Prostate gland (tissue), 2 donors: ENCODE measurements around the gene PRR5L. TPM values are rescaled to one million over a fixed set of nuclear protein-coding genes. Genes with fewer than 3 reads are reported as not detected.

Experiments used
- DNase-seq: peaks from one replicate; pipeline ENCODE4 v3.0.0-alpha.2; 2019; ENCODE audit warnings: low spot score
- H3K27ac ChIP-seq, 2 donors: fragments of 200-600 bp; sonication (generic); 2 replicates each; pipeline ENCODE4 v1.5.1; 2017 to 2019
- H3K27me3 ChIP-seq: fragments of 200-600 bp; sonication (generic); replicated peaks from 2 replicates; pipeline ENCODE4 v1.5.1; 2019; ENCODE audit not compliant: insufficient read depth
- H3K36me3 ChIP-seq, 2 donors: fragments of 200-600 bp; sonication (generic); 1 replicate in 1 of 2; 2 replicates in 1 of 2; pipeline versions ENCODE4 v1.5.1 to v1.8.1; 2017 to 2019
- H3K4me1 ChIP-seq: fragments of 200-600 bp; sonication (generic); replicated peaks from 2 replicates; pipeline ENCODE4 v1.5.1; 2019
- H3K4me3 ChIP-seq, 2 donors: fragments of 200-600 bp; sonication (generic); 2 replicates each; pipeline ENCODE4 v1.5.1; 2017 to 2019
- H3K9me3 ChIP-seq: fragments of 200-600 bp; sonication (generic); 2 replicates; pipeline ENCODE4 v1.5.1; 2017
- POLR2A ChIP-seq: fragments of 450-650 bp; IDR thresholded peaks from one replicate; pipeline ENCODE4 v1.6.1; 2016; ENCODE audit warnings: antibody characterized with exemption, mild to moderate bottlenecking
- POLR2AphosphoS5 ChIP-seq: sonication (generic); formaldehyde crosslinking; IDR thresholded peaks from one replicate; pipeline ENCODE4 v1.6.1; 2017; ENCODE audit warnings: antibody characterized with exemption
- WGBS: methylation state at CpG from one replicate; pipeline ENCODE4 v1.1.5; 2018; 5-methylcytosine and 5-hydroxymethylcytosine counted together
- intact Hi-C: fragments of 100-400 bp; cut with DNase I; formaldehyde crosslinking; loops from one replicate; pipeline ENCODE4 v1.14.2; 2022
- total RNA-seq, 2 donors: library from RNA; depleted of rRNA; stranded (reverse); fragments of >200 nt; gene quantifications; one replicate each; pipeline ENCODE4 v1.1.0, GENCODE V29; 2016
- TF ChIP-seq, protein P1 (sequence below), 4 experiments: fragments of 200-600 bp in 2 of 4; fragments of 450-650 bp in 2 of 4; sonication (generic) in 2 of 4; IDR thresholded peaks; 1 replicate in 3 of 4; 2 replicates in 1 of 4; pipeline ENCODE4 v1.5.1; 2016 to 2019; ENCODE audit warnings: antibody characterized with exemption in 4 of 4, mild to moderate bottlenecking in 2 of 4, moderate library complexity in 2 of 4

The PRR5L gene
- total RNA-seq, 2 donors from 2014 or later: 4.0 to 10.1 TPM

- no peaks in the 10 kb centered on the region for H3K4me1 ChIP-seq
- no peaks in the 10 kb centered on the region for H3K36me3 ChIP-seq
- no peaks in the 10 kb centered on the region for H3K27me3 ChIP-seq
- TF ChIP-seq POLR2AphosphoS5: no peak
- TF ChIP-seq, protein P1, sequence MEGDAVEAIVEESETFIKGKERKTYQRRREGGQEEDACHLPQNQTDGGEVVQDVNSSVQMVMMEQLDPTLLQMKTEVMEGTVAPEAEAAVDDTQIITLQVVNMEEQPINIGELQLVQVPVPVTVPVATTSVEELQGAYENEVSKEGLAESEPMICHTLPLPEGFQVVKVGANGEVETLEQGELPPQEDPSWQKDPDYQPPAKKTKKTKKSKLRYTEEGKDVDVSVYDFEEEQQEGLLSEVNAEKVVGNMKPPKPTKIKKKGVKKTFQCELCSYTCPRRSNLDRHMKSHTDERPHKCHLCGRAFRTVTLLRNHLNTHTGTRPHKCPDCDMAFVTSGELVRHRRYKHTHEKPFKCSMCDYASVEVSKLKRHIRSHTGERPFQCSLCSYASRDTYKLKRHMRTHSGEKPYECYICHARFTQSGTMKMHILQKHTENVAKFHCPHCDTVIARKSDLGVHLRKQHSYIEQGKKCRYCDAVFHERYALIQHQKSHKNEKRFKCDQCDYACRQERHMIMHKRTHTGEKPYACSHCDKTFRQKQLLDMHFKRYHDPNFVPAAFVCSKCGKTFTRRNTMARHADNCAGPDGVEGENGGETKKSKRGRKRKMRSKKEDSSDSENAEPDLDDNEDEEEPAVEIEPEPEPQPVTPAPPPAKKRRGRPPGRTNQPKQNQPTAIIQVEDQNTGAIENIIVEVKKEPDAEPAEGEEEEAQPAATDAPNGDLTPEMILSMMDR (IDR thresholded peaks at IDR 0.05): no peak
- no peak for TF ChIP-seq POLR2A
- no peaks in the 10 kb centered on the region for H3K9me3 ChIP-seq
- 39% methylated on average over 1 of the region's 1 CpG for WGBS
- intact Hi-C loops: no loop called here
- no peak overlapping the region for H3K27ac ChIP-seq
- DNase-seq: no peak
- H3K4me3 ChIP-seq: no peak overlapping the region
Measured at GRCh38 chr11:36280531-36280930, 15.6 kb upstream of the PRR5L start.

GRCh38 chr11:36281850-36282249, 14.2 kb upstream of the PRR5L start:
- Histone ChIP-seq H3K36me3 (no peaks in the 10 kb centered on the region), H3K4me3 (no peak overlapping the region), H3K4me1 (no peaks in the 10 kb centered on the region), H3K27me3 (no peaks in the 10 kb centered on the region), H3K27ac (no peak overlapping the region), H3K9me3 (no peaks in the 10 kb centered on the region)
- DNase-seq: no peak
- WGBS: 98% methylated on average over 4 of the region's 4 CpGs
- TF ChIP-seq POLR2A (no peak), POLR2AphosphoS5 (no peak)
- TF ChIP-seq, protein P1 (IDR thresholded peaks at IDR 0.05): no peak
- intact Hi-C loops: no loop called here

- Histone ChIP-seq H3K27ac (no peak overlapping the region), H3K9me3 (no peaks in the 10 kb centered on the region), H3K4me3 (no peak overlapping the region), H3K27me3 (no peaks in the 10 kb centered on the region), H3K4me1 (no peaks in the 10 kb centered on the region), H3K36me3 (no peaks in the 10 kb centered on the region)
- 87% methylated on average over 1 of the region's 1 CpG for WGBS
- no peak for TF ChIP-seq POLR2AphosphoS5
- TF ChIP-seq, protein P1 (IDR thresholded peaks at IDR 0.05): no peak
- no peak for TF ChIP-seq POLR2A
- intact Hi-C loops: no loop called here
- DNase-seq: no peak
Measured at GRCh38 chr11:36282926-36283325, 13.2 kb upstream of the PRR5L start.

DNA sequence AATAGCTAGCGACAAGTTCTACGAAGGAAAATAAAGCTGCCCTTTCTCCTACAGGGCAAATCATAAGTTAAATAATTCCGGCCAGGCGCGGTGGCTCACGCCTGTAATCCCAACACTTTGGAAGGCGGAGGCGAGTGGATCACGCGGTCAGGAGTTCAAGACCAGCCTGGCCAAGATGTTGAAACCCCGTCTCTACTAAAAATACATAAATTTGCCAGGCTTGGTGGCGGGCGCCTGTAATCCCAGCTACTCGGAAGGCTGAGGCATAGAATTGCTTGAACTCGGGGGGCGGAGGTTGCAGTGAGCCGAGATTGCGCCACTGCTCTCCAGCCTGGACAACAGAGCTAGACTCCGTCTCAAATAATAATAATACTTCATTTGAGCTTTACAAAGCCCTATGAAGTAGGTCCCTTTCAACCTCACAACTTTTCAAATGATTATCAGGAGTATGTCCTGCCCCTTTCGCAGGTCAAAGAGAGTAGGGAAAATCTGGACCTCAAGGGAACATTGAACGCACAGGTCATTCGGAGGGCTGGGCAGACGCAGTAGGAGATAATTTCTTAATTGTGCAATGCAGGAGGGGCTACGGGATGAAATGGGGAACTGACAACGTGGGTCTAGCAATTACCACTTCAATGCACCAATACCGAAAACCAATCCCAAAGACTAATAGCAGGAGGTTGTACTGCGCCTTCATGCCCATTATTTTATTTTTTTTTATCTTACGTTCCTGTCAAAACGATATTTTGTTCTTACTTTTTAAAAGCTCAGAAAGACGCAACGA, 7.5 kb upstream of the PRR5L start:
- Histone ChIP-seq H3K36me3 (no peaks in the 10 kb centered on the region), H3K9me3 (no peaks in the 10 kb centered on the region), H3K27me3 (no peaks in the 10 kb centered on the region), H3K4me3 (peak overlapping the region; percentile 47 to 50), H3K4me1 (no peaks in the 10 kb centered on the region), H3K27ac (peak overlapping the region; percentile 15 to 35)
- WGBS: 37% methylated on average over 31 of the region's 31 CpGs
- DNase-seq: no peak
- TF ChIP-seq POLR2AphosphoS5: no peak
- intact Hi-C loops: no loop called here

DNA sequence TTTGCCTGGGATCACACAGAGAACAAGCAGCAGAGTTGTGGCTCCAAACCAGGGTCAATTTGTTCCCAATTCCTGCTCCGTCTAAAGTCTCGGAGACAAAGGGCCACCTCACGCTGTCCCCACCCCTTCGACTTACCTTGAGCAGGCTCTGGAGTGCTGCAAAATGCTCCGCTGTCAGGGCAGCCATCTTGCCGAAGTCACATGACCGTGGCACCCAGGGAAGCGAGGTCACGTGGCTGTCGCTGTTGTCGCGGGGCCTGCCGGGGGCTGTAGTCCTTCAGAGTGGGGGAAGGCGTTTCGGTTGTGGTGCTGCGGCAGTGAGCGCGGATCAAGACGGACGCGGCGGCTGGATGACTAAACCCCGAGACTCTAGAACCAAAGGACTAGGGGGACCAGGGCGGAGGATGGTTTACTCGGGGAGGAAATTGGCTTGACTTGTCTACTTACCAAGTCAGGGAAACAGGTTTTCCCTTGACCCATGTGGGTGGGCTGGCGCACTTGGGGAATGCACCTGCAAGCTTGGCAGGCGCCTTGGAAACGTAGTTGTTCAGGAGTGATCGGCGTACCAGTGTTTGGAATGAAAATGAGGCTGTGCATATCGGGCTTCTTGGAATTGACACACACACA, 6.7 kb upstream of the PRR5L start, which contains the start of gene COMMD9:
Gene COMMD9, minus strand, starts transcription at position 199 of the 627 bp plus-strand sequence. Its CDS starts 12 bp downstream, at position 187.
- Histone ChIP-seq H3K9me3 (no peaks in the 10 kb centered on the region), H3K27ac (peak within 1 kb of the TSS; percentile 15 to 35), H3K4me3 (peak within 1 kb of the TSS; percentile 47 to 50), H3K27me3 (no peaks in the 10 kb centered on the region), H3K4me1 (no peaks in the 10 kb centered on the region), H3K36me3 (no peaks in the 10 kb centered on the region)
- intact Hi-C loops: no loop called here
- peak; percentile 95 for DNase-seq
- WGBS: under 1% methylated on average over 31 of the region's 31 CpGs
- TF ChIP-seq, protein P1 (IDR thresholded peaks at IDR 0.05): peak in 1 of 4 experiments; percentile 28
- TF ChIP-seq POLR2A (peak; percentile 31), POLR2AphosphoS5 (peak; percentile 98)
